A549 (cell line): ENCODE results near the gene PM20D2. TPM values are rescaled to one million over a fixed set of nuclear protein-coding genes. Genes with fewer than 3 reads are reported as not detected.

Experiments used
- ATAC-seq, 2 experiments: fragments of 200-7000 bp in 1 of 2; fragments of >200 bp in 1 of 2; cut with Nextera tagmentation in 1 of 2; cut with Tn5 transposase in 1 of 2; 3 replicates each; pipeline versions ENCODE4 v1.8.0 to v1.9.1; 2018 to 2020; ENCODE audit warnings: mild to moderate bottlenecking in 1 of 2, moderate library complexity in 1 of 2
- CTCF ChIA-PET: fragments of 300-600 bp; sonication (Branson Sonifier 250); formaldehyde crosslinking; extraction: SDS; loops from one replicate; lab custom pipeline; 2021; ENCODE audit warnings: antibody characterized with exemption, inconsistent platforms; lab: Yijun Ruan, JAX
- POLR2A ChIA-PET: fragments of 350-600 bp; formaldehyde crosslinking; extraction: SDS; loops from one replicate; lab custom pipeline; 2021; ENCODE audit warnings: antibody characterized with exemption, inconsistent platforms; lab: Yijun Ruan, JAX
- DNase-seq, 2 experiments: peaks; one replicate each; pipeline versions ENCODE4 v3.0.0 to v3.0.0-alpha.2; 2011 to 2016; ENCODE audit warnings: low read depth in 1 of 2, low spot score in 1 of 2
- FAIRE-seq: peaks from 2 replicates; lab custom pipeline; 2011; peaks lifted over from hg19 to GRCh38; lab: Jason Lieb, UNC
- H3K27ac ChIP-seq, 2 experiments: fragments of >200 bp; sonication (Bioruptor Twin); formaldehyde crosslinking; 3 replicates each; pipeline ENCODE4 v1.5.1; 2016 to 2017
- H3K4me1 ChIP-seq: fragments of >200 bp; sonication (Bioruptor Twin); formaldehyde crosslinking; 3 replicates; pipeline ENCODE4 v1.6.1; 2016
- H3K4me2 ChIP-seq: fragments of >200 bp; sonication (Bioruptor Twin); formaldehyde crosslinking; 3 replicates; pipeline ENCODE4 v1.6.1; 2016
- H3K4me3 ChIP-seq: fragments of >200 bp; sonication (Bioruptor Twin); formaldehyde crosslinking; 3 replicates; pipeline ENCODE4 v1.5.1; 2016
- H3K9me3 ChIP-seq: fragments of >200 bp; sonication (Bioruptor Twin); formaldehyde crosslinking; 3 replicates; pipeline ENCODE4 v1.6.1; 2016
- BCL3 ChIP-seq: fragments of >200 bp; sonication (Bioruptor Twin); formaldehyde crosslinking; IDR thresholded peaks from 3 replicates; pipeline ENCODE4 v1.6.1; 2016
- BHLHE40 ChIP-seq: IDR thresholded peaks from 2 replicates; pipeline ENCODE4 v1.6.1; 2012; ENCODE audit warnings: low read depth, low read length, inconsistent platforms
- CHD2 ChIP-seq: fragments of 150-350 bp; IDR thresholded peaks from 2 replicates; pipeline ENCODE4 v1.6.1; 2014; ENCODE audit warnings: low read length; ENCODE audit not compliant: partially characterized antibody
- CHD4 ChIP-seq: fragments of 200-600 bp; sonication (generic); IDR thresholded peaks from 2 replicates; pipeline ENCODE4 v1.6.1; 2016; ENCODE audit warnings: antibody characterized with exemption, mild to moderate bottlenecking, borderline replicate concordance
- E2F6 ChIP-seq: IDR thresholded peaks from 2 replicates; pipeline ENCODE4 v1.6.1; 2012; ENCODE audit warnings: low read depth, borderline replicate concordance
- EHMT2 ChIP-seq: fragments of 200-600 bp; sonication (generic); IDR thresholded peaks from 2 replicates; pipeline ENCODE4 v1.6.1; 2016; ENCODE audit warnings: antibody characterized with exemption, low read depth, mild to moderate bottlenecking, moderate library complexity
- GATA3 ChIP-seq: IDR thresholded peaks from 2 replicates; pipeline ENCODE4 v1.6.1; 2012; ENCODE audit warnings: borderline replicate concordance
- HDAC2 ChIP-seq: fragments of 200-600 bp; sonication (generic); IDR thresholded peaks from 2 replicates; pipeline ENCODE4 v1.6.1; 2016
- HMGXB4 ChIP-seq: fragments of 250-450 bp; sonication (Bioruptor Pico); IDR thresholded peaks from 2 replicates; pipeline ENCODE4 v1.5.0; 2021; ENCODE audit warnings: mild to moderate bottlenecking, moderate library complexity, borderline replicate concordance
- HOXA7 ChIP-seq: fragments of 250-450 bp; sonication (Bioruptor Pico); IDR thresholded peaks from 2 replicates; pipeline ENCODE4 v1.5.0; 2020; ENCODE audit warnings: mild to moderate bottlenecking, moderate library complexity
- HOXB5 ChIP-seq: fragments of 250-450 bp; sonication (Bioruptor Pico); IDR thresholded peaks from 2 replicates; pipeline ENCODE4 v1.5.0; 2020; ENCODE audit warnings: mild to moderate bottlenecking, moderate library complexity
- JUN ChIP-seq, 2 experiments: fragments of >200 bp; sonication (Bioruptor Twin); formaldehyde crosslinking; IDR thresholded peaks; 2 replicates in 1 of 2; 3 replicates in 1 of 2; pipeline ENCODE4 v1.6.1; 2016 to 2017
- JUNB ChIP-seq: fragments of >200 bp; sonication (Bioruptor Twin); formaldehyde crosslinking; IDR thresholded peaks from 2 replicates; pipeline ENCODE4 v1.6.1; 2016
- KDM1A ChIP-seq: fragments of 200-600 bp; sonication (generic); IDR thresholded peaks from 2 replicates; pipeline ENCODE4 v1.6.1; 2016; ENCODE audit warnings: low read depth, mild to moderate bottlenecking
- KDM5A ChIP-seq: fragments of 200-600 bp; sonication (generic); IDR thresholded peaks from 2 replicates; pipeline ENCODE4 v1.6.1; 2016; ENCODE audit warnings: antibody characterized with exemption, mild to moderate bottlenecking
- MAFK ChIP-seq: fragments of 450-650 bp; IDR thresholded peaks from 2 replicates; pipeline ENCODE4 v1.6.1; 2014; ENCODE audit not compliant: partially characterized antibody
- MAX ChIP-seq: IDR thresholded peaks from 2 replicates; pipeline ENCODE4 v1.6.1; 2012
- MAZ ChIP-seq: fragments of 150-350 bp; IDR thresholded peaks from 2 replicates; pipeline ENCODE4 v1.6.1; 2014; ENCODE audit warnings: antibody characterized with exemption, low read depth, low read length, borderline replicate concordance
- MYC ChIP-seq: IDR thresholded peaks from 2 replicates; pipeline ENCODE4 v1.6.1; 2012; ENCODE audit warnings: mild to moderate bottlenecking, inconsistent platforms, low read length, improper control_type of control experiment, borderline replicate concordance
- NPAS2 ChIP-seq: fragments of 250-450 bp; sonication (Bioruptor Pico); IDR thresholded peaks from 2 replicates; pipeline ENCODE4 v1.8.0; 2022; ENCODE audit warnings: mild to moderate bottlenecking, moderate library complexity, borderline replicate concordance
- NR3C1 ChIP-seq: fragments of >200 bp; sonication (Bioruptor Twin); formaldehyde crosslinking; IDR thresholded peaks from 3 replicates; pipeline ENCODE4 v1.6.1; 2017
- PHF8 ChIP-seq: fragments of 200-600 bp; sonication (generic); IDR thresholded peaks from 2 replicates; pipeline ENCODE4 v1.6.1; 2016; ENCODE audit warnings: low read depth, mild to moderate bottlenecking, antibody characterized with exemption, moderate library complexity, borderline replicate concordance
- POLR2A ChIP-seq: IDR thresholded peaks from 2 replicates; pipeline ENCODE4 v1.6.1; 2012; ENCODE audit warnings: mild to moderate bottlenecking, low read length
- RAD21 ChIP-seq, 2 experiments: fragments of >200 bp in 1 of 2; sonication (Bioruptor Twin) in 1 of 2; formaldehyde crosslinking in 1 of 2; IDR thresholded peaks in 1 of 2; conservative IDR thresholded peaks in 1 of 2; 2 replicates in 1 of 2; 3 replicates in 1 of 2; pipeline ENCODE4 v1.6.1; 2012 to 2018; ENCODE audit warnings: inconsistent platforms in 1 of 2
- RCOR1 ChIP-seq: fragments of 150-350 bp; IDR thresholded peaks from 2 replicates; pipeline ENCODE4 v1.6.1; 2014; ENCODE audit warnings: antibody characterized with exemption, low read length, low read depth
- RFX5 ChIP-seq: fragments of 450-650 bp; IDR thresholded peaks from 2 replicates; pipeline ENCODE4 v1.7.1; 2014; ENCODE audit warnings: antibody characterized with exemption, mild to moderate bottlenecking, moderate library complexity
- RNF2 ChIP-seq: fragments of 200-600 bp; sonication (generic); IDR thresholded peaks from 2 replicates; pipeline ENCODE4 v1.6.1; 2016; ENCODE audit warnings: low read depth, mild to moderate bottlenecking, antibody characterized with exemption, moderate library complexity, borderline replicate concordance
- SMC3 ChIP-seq: fragments of >200 bp; sonication (Bioruptor Twin); formaldehyde crosslinking; IDR thresholded peaks from 3 replicates; pipeline ENCODE4 v1.6.1; 2018; ENCODE audit warnings: inconsistent platforms
- SREBF2 ChIP-seq: fragments of 450-650 bp; IDR thresholded peaks from 2 replicates; pipeline ENCODE4 v1.6.1; 2014; ENCODE audit warnings: mild to moderate bottlenecking, moderate library complexity
- TFCP2L1 ChIP-seq: fragments of 250-450 bp; sonication (Bioruptor Pico); IDR thresholded peaks from 2 replicates; pipeline ENCODE4 v1.5.0; 2021; ENCODE audit warnings: mild to moderate bottlenecking
- TP53 ChIP-seq: fragments of 250-450 bp; sonication (Bioruptor Pico); IDR thresholded peaks from 2 replicates; pipeline ENCODE4 v1.5.0; 2021; ENCODE audit warnings: mild to moderate bottlenecking, moderate library complexity
- ZSCAN20 ChIP-seq: fragments of 250-450 bp; sonication (Bioruptor Pico); IDR thresholded peaks from 2 replicates; pipeline ENCODE4 v1.8.0; 2022; ENCODE audit warnings: mild to moderate bottlenecking, moderate library complexity
- WGBS: methylation state at CpG from one replicate; pipeline ENCODE4 v1.1.6; 2017; ENCODE audit errors: missing lambda C conversion rate; 5-methylcytosine and 5-hydroxymethylcytosine counted together
- polyA minus RNA-seq: library from RNA; depleted of rRNA, polyadenylated mRNA; stranded (reverse); fragments of >200 nt; gene quantifications from 2 replicates; pipeline ENCODE4 v1.2.3, GENCODE V29; 2011; rRNA and poly(A)+ RNA removed
- polyA plus RNA-seq, 4 experiments: library from polyadenylated mRNA; depleted of rRNA in 3 of 4; stranded (reverse); fragments of >200 nt; fragmentation: RNase III in 1 of 4; extraction: RNeasy Plus Mini Kit Qiagen cat#74134 plus additional on column Dnase treatment in 1 of 4; gene quantifications; 2 replicates in 3 of 4; 3 replicates in 1 of 4; pipeline ENCODE4 v1.2.3, GENCODE V29; 2011 to 2017

The PM20D2 gene
- polyA plus RNA-seq (2011; rRNA removed) (17.4 and 25.4 TPM in 2 replicates), polyA plus RNA-seq (2017; fragmentation: RNase III; extraction: RNeasy Plus Mini Kit Qiagen cat#74134 plus additional on column Dnase treatment) (13.3 to 14.7 TPM (median 13.9 TPM) in 3 replicates), polyA minus RNA-seq (7.6 and 8.4 TPM in 2 replicates)
- polyA plus RNA-seq (2012; cell fraction: cytosol; rRNA removed) = 7.1 and 10.8 TPM in 2 replicates
- polyA plus RNA-seq (2012; cell fraction: nucleus; rRNA removed) = 6.1 and 7.5 TPM in 2 replicates

- H3K27ac ChIP-seq = peak within 1 kb of the TSS; percentile 96 to 99
- CTCF ChIA-PET = interaction anchor here (1.4 to 4.1 kb wide), 2 partner anchors 12 to 163 kb away, joined by 3 to 16 read pairs; no protein-coding TSS in a partner anchor
- H3K9me3 ChIP-seq = no peaks in the 10 kb centered on the region
- peak within 1 kb of the TSS; percentile 85 for H3K4me3 ChIP-seq
- WGBS = no CpG with 5 or more reads among the region's 102 CpGs
- H3K4me1 ChIP-seq = peaks cover 33% of the 10 kb centered on the region
- no peak for TF ChIP-seq CHD4
- no peak for TF ChIP-seq JUNB
- no peak for TF ChIP-seq RFX5
- TF ChIP-seq NR3C1 = no peak
- no peak for TF ChIP-seq NPAS2 (CRISPR knock-in tag)
- no peak for TF ChIP-seq GATA3
- no peak for TF ChIP-seq ZSCAN20 (CRISPR knock-in tag)
- TF ChIP-seq POLR2A = peak; percentile 82
- TF ChIP-seq HOXB5 = no peak
- no peak for TF ChIP-seq SMC3
- no peak for TF ChIP-seq HDAC2
- TF ChIP-seq JUN (IDR thresholded peaks at IDR 0.05) = peak in 1 of 2 experiments; percentile 61; a peak in 1 of 5 replicates
- no peak for TF ChIP-seq KDM1A
- TF ChIP-seq RCOR1 = no peak
- no peak for TF ChIP-seq HOXA7 (CRISPR knock-in tag)
- TF ChIP-seq MAZ = no peak
- peak; percentile 93 for TF ChIP-seq MAX
- no peak for TF ChIP-seq BHLHE40
- no peak for TF ChIP-seq SREBF2
- no peak for TF ChIP-seq CHD2
- no peak for TF ChIP-seq HMGXB4 (CRISPR knock-in tag)
- TF ChIP-seq KDM5A = 0 out of 2 replicates have a peak, but pooled peaks have one; percentile 25
- peak; percentile 82 for TF ChIP-seq E2F6
- TF ChIP-seq EHMT2 = no peak
- no peak for TF ChIP-seq RAD21 (conservative IDR thresholded peaks at IDR 0.05 in 1 of 2, IDR thresholded peaks at IDR 0.05 in 1 of 2)
- no peak for TF ChIP-seq TP53
- TF ChIP-seq TFCP2L1 (CRISPR knock-in tag) = no peak
- TF ChIP-seq MYC = peak; percentile 72; the same call in 1 of the 2 replicates
- no peak for TF ChIP-seq MAFK
- peak; percentile 47; the same call in 1 of the 3 replicates for TF ChIP-seq BCL3
- peak; percentile 61 for TF ChIP-seq PHF8
- TF ChIP-seq RNF2 = no peak
- peak within 1 kb of the TSS; percentile 86 for H3K4me2 ChIP-seq
- FAIRE-seq (no peak), ATAC-seq (peak; percentile 94 to 95), DNase-seq (peak; percentile 73 to 79)
- POLR2A ChIA-PET = interaction anchor here (0.5 to 2.2 kb wide), 6 partner anchors 28 to 243 kb away, joined by 3 to 16 read pairs (median 4); partner anchors contain the start of genes PNRC1, RNGTT, SRSF12 and UBE2J1
Measured at GRCh38 chr6:89145956-89146717, at the start of gene PM20D2. TSS of gene PM20D2 (plus strand) at chr6:89146055. CDS start at chr6:89146145, 90 bp downstream.
